ENCODE data around the gene THSD4.

- TF ChIP-seq CTCF (IDR thresholded peaks at IDR 0.05) (no peak), POLR2A (IDR thresholded peaks at IDR 0.05) (no peak)
These were observed 270.7 kb downstream of the THSD4 start for GRCh38 chr15:71386005-71386404.

Measured in thyroid gland (tissue), 4 donors.